GM19468 (cell line): ENCODE measurements around the gene FLNC.

Experiments
- ATAC-seq: cut with Tn5 transposase; IDR thresholded peaks from one replicate; pipeline ENCODE4 v1.9.1; 2021; ENCODE audit warnings: mild to moderate bottlenecking, moderate library complexity, moderate number of reproducible peaks; ENCODE audit not compliant: unreplicated experiment; ENCODE audit errors: extremely low read depth

FLNC gene

DNA sequence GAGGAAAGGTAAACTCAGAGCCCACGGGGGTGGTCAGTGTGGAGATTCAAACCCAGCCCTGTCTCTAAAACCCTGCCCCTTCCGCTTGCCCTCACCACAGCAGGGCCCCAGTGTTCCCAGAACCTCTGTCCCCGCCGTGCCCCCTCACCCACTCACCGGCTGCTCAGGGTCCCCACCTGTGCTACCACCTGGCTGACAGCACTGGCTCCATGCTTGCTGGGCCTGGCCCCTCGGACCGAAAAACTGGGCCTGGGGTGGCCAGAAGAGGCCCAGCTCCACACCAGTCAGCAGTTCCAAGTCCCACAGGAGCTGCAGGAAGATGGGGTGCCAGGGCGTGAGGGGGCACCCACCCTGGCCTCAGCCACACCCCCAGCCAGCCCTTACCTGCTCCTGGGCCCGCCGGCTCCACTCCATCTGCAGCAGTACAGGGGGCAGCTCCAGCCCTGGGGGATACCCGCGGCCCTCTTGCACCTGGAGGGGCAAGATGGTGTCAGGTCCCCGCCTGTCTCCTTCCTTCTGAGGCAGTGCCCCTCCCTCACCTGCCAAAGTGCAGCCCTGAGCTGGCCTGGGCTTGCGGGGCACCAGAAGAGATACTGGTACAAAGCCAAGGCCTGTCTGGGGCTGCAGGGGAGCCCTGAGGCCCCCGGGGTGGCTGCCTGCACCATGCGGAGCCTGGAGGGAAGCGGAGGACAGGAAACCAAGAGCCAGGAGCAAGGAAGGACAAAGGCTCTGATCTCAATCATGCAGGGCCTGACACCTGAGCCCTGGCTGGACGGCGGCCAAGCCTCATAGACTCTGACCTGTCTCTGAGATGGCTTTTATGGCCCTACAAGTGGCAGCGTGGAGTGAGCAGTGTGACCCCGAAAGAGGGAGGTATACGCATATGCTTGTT lies 44.2 kb downstream of the FLNC start:
- no peak for ATAC-seq

DNA sequence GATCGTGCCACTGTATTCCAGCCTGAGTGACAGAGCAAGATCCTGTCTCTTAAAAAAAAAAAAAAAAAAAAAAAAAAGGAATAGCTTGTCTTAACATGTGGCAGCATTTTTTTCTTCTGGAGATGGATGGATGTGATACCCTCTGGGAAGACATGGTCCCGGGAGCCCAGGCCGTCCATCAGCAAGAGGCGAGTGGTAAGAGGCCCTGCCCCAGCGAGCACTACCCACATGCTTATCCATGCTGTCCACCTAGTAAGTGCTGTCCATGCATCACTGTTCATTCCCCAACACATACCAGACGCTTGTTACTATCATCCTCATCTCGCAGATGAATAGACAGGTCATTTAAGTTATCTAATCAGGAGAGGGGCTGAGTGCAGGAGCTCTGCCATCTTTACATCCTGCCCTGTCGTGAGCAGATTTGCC lies 45.3 kb downstream of the FLNC start:
- ATAC-seq, result no peak

DNA sequence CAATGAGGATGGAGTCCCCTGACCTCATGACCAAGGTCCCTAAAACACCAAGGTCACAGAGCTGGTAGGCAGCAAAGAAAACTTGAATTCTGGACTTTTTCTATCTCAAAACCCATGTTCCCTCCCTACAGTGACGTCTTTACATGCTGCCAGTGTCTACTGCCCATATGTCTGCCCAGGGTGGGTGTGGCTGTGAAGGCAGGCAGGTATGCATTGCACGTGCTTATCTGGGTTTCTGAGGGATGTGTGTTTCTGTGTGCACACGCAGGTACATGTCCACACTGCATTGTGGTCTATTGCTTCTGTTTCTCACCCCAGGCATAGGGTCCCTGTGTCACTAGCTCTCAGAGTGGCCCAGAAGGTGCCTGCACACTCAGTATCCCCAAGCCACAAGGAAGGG lies 45.9 kb downstream of the FLNC start:
- no peak for ATAC-seq

DNA sequence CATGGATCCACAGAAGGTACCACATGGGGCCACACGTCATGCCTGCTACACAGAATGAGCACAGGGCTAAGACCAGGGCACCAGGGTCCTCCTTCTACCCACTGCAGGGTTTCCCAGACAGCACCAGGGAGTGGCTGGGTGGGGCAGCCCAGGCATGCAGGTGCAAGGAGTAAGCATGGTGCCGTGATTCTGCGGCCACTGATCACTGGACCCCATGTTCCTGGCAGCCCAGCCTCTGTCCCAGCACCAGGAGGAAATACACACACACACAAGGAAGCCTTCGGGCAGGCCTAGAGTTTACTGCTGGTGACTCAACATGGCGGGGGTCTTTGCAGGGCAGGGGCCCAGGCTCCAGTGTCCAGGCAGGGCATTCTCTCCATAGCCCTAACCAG lies 46.4 kb downstream of the FLNC start:
- ATAC-seq, result no peak

DNA sequence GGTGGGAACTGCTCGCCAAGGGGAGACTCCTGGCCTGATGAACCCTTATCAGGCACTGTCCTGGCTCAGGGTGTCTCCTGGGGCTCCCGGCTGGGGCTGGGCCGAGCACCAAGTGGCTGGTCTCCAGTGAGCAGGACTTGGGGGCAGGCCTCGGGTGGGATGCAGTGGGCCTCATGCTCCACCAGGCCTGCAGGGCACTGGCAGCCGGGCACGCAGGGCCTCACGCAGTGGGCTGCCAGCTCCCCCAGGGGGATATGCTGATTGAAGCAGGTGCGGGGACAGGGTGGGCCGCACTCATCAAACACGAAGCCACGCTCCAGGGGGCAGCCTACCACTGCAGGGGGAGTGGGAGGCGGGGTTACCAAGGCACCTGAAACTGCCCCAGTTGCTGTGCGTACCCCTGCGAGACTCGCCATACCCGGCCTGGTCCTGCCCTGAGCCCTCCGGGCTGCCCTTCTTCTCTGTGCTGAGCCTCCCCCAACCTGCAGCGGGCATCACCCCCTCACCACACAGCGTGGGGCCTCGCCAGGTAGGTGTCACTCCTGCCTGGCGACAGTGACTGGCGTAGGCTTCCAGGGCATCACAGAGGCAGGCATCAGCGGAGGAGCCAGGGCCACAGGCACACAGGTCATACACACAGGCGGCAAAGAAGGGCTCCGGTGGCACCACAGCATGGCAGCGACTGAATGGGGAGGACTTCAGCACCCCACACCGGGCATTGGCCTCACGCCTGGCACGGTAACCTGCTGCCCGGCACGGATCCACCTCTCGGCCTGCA lies 47.0 kb downstream of the FLNC start:
- no peak for ATAC-seq

DNA sequence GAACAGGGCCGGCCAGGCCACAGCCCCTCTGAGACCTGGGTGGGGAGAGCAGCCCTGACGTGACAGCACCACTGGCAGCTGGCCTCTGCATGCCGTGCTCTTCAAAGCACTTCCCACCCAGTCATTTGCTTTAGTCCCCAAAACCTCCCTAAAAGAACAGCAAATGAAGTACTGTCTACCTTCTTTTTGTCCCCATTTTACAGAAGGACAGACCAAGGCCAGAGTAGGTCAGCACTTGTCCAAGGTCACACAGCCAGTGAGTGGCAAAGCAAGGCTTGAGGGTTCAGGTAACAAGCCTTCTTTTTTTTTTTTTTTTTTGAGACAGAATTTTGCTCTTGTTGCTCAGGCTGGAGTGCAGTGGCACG lies 47.5 kb downstream of the FLNC start:
- no peak for ATAC-seq

DNA sequence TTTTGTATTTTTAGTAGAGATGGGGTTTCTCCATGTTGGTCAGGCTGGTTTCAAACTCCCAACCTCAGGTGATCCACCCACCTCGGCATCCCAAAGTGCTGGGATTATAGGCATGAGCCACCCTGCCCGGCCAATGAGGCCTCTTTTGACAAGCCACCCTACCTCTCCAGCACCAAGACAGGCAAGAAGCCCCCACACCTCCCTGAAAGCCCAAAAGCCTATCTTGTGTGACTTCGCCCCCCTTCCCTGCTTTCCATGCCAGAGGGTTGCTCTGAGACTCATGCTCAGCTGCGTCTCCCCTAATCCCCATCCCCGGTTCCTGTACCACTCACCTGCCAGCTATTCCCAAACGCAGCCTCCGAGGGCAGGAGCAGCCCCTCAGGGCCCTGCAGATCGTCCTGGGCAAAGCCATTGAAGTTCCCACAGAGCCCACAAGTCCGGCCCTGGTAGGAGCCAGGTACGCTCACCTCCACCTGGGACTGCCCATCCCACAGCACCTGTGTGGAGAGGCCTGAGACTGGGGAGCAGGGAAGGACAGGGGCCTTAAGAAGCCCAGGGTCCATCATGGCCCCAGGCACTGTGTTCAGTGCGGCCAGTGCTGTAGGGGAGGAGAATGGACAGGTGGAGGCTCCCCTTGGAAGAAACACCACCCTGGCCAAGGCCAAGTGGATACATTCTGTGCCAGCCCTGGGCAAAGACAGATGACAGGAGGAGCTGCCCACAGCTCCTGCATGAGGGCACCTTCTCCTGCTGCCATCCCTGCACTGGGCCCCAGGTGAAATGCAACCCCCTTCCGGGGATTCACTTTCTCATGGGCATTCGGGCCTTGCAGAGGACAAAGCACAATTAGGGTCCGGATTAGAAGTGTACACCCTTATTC lies 48.3 kb downstream of the FLNC start:
- no peak for ATAC-seq

DNA sequence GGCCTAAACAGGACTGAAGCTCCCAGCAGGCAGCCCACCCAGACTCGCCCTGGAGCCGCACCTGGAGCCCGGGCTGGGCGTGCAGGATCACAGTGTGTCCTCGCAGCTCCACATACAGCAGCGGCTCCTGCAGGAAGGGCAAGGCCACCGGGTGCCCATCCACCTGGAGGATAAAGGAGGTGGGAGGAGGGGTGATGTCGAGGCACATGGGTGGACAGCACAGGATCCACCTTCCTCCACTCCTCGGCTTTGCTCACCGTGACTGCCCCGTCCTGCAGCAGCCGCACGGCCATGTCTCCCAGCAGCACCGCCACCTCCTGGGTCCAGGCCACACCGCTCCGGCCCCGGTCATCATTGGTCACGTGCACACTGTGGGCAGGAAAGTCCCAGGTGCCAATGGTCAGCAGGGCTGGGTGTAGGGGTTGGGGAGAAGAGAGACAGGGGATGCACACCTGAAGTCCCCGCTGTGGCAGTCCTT lies 49.3 kb downstream of the FLNC start:
- ATAC-seq, result no peak

DNA sequence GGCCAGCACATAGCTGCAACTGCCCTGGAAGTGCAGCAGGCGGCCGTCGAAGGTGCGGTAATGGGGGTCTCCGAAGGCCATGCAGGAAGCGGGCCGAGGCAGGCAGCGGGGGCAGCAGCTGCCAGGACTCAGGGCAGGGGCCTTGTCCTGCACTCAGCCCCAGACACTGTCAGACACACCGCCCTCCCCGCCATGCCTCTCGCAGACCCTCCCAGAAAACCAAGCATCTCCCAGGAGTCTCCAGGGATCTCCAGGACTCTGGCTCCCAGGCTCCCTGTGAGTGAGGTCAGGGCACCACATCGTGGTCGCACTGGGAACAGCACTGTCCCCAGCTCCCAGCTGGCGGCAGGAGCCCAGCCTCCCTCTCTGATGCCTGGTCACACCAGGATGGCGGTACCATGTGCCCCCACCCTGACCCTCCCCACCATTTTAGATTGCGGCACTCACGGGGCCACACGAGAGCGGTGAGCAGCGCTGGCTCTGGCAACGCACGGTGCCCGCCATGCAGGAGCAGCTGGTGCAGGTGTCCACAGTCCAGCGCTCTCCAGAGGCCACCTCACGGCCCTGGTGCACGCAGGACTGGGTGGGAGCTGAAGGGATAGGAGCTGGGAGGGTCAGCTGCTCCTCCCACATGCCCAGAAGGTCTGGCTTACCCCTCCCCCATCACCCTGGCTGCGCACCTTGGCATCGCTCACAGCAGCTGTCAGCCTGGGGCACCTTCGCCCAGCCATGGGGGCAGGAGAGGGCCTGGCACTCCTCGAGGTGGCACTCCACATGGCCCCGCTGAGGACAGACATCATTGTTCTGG lies 49.9 kb downstream of the FLNC start:
- no peak for ATAC-seq

DNA sequence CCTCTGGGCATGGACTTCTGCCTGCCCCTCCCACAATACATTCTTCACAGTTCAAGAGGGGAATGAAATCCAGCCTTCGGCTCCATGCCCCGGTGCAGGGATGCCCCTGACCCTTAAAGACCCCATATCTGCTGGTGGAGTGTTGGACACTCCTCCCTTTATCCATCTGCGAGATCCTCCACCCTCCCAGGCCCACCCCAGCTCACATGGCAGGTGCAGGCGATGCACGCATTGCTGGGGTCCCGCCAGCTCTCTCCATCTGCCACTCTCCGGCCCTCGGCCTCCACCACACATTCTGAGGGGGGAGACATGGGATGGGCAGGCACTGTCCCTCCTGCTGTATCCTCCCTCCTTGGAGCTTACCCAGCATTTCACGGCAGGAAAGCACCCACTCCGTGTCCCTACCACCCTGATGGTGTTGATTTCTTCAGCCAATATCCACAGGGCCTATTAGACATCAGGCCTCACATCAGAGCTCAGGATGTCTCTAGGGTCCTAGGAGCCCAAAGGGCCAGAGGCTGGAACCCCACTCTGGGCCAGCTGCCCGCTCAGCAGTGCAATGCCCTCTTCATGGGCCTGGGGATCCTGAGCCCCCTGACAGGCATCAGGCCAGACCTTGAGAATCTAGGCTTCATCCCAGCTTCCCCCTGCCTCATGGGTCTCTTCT lies 50.7 kb downstream of the FLNC start:
- ATAC-seq, result no peak

DNA sequence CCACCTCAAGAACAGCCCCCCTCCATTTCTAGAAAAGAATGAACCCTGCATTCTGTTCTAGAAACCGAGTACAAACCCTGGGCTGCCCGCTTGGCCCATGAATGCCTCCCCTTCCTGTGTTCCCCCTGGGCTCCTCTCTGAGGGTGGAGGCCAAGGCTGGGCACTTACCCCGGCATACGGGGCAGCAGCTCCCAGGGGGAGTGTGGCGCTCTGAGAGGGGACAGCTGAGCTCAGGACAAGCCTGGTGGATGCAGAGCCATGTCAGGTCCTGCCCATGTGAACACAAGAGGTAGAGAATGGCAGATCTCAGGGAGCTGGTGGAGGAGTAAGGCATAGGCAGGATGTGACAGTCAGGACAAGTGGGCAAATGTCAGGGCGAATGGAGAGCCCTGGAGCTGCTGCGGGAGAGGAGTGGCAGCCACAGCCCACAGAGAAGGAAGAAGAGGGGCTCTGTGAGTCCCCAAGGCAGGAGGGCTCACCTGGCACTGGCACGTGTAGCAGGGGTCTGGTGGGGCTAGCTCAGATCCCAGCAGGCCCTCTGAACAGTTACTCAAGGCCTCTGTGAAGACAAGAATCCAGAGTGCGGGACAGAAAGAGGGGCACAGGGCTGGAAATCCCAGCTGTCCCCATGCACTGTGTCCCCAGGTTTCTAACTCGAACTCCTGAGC lies 51.4 kb downstream of the FLNC start:
- no peak for ATAC-seq

DNA sequence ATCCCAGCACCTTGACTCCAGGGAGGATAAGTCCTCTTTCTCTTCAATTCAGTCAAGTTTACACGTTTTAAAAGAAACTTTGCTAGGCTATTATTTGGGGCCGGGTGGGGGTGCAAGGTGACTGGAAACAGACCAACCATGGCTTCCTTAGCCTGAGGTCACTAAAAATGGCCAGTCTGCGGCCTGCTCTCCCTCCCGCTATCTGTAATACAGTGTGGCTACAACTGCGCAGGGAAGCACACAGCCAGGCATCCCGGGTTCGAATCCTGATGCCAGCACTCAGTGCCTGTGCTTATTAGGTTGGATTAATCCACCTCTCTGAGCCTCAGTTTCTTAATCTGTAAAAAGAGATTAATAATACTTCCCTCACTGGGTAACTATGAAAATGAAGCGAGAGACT lies 51.9 kb downstream of the FLNC start:
- ATAC-seq, result no peak

DNA sequence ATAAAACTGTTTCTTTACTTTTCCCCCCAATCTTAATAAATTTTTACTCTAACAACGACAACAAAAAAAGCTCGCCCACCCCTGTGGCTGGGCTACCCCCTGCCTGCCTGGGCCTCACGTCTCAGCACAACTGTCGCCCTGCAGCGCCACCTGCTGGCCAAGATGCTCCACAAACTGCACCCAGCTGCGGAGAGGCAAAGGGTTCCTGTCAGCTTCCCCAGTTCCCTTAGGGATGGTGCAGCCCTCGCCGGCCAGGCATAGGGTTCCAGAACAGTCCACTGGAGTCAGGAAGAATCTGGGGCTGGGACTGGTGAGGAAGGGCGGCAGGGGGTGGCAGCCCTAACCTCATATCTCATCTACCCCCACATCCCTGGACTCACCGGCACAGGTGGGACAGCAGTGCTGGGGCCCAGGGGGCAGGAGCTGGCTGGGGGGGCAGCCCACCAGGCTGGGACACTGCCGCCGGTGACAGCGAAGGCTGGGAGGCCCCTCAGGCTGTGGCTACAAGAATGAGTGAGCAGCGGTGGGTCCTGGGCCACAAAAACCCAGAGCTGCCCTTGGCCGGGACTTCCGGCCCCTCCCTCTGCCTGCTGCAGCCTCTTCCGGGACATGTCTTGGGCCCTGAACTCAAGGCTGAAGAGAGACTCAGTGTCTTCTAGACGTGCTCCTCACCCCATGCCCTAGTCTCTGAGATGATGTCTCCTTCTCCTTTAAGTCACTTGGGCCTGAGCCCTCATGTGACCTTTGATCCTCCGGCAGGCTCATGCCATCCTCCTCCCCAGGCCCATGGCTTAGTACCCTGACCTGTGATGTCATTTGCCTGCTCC lies 53.6 kb downstream of the FLNC start:
- ATAC-seq, result no peak

DNA sequence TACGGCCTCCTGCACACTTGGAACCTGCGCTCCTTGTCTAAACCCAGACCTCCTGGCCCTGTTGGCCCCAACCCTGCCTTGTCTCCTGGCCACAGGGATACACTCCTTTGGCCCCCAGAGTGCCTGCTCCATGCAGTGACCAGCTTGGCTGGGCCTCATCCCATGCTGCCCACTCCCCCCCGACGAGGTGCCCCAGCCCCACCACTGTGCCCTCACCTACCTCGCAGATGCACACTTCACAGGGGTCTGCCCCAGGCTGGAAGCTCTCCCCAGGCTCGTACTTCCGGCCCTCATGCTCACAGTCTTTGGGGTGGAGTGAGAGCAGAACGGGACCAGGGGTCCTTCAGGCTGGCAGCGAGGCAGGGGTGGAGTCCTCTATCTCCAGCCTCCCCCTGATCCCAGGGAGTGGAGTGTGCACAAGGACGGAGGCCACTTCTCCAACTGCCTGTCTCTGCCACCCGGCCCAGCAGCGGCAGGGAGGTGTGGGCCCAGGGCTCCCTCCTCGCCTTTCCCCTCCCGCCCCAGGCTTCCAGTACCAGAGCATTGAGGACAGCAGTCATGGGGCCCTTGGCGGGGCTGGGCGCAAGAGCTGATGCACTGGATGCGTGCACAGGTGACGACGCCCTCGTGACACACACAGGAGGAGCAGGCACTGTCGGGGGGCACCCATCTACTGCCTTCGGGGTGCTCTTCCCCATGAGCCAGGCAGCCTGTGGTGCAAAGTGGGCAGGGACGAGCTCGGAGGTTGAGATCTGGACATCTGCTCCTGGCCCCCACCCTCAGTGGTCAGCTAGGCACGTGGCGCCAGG lies 54.6 kb downstream of the FLNC start:
- ATAC-seq, result no peak

DNA sequence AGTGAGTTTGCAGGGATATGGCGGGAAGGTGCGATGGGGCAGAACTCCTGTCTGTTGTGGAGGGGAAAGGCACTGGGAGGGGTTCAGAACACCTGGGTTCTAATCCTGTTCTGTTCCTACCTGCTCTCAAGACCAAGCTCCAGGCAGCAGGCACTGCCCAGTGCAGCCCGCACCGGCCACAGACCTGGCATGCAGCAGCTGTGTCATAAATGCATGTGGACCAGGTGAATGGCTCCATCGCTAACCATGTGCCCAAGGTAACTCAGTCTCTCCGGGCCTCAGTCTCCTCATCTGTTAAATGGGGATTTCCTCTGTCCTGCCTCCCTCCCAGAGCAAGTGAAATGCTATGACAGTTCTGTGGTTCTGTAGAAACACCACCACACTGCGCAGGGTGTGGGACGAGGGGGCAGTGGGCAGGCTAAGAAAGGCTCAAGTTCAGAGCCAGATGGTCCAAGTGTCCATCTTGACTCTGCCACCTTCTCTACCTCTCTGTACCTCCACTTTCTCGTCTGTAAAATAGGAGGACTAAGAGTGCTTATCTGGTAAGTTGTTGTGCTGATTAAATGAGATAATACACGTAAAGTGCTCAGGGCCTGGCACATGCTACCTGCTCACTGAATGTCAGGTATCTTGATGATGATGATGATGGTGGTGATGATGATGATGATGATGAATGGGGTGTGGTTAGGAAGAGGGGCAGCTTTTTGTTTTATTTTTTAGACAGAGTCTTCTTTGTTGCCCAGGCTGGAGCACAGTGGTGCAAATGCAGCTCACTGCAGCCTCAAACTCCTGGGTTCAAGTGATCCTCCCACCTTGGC lies 55.4 kb downstream of the FLNC start:
- no peak for ATAC-seq
